AG10803 (cell line): ENCODE data around the gene TENM3.

Experiments
- DNase-seq: peaks from one replicate; pipeline ENCODE4 v3.0.0; 2010; ENCODE audit warnings: low read depth
- H3K4me3 ChIP-seq: 2 replicates; pipeline ENCODE4 v1.5.1; 2011; ENCODE audit warnings: mild to moderate bottlenecking, low read length, control low read depth
- CTCF ChIP-seq: conservative IDR thresholded peaks from 2 replicates; pipeline ENCODE4 v1.5.1; 2011; ENCODE audit warnings: mild to moderate bottlenecking, low read length, control low read depth, inconsistent platforms

Gene TENM3

GRCh38 chr4:182206916-182207315, 36.3 kb upstream of the TENM3 start:
- no peak for DNase-seq
- H3K4me3 ChIP-seq: no peak overlapping the region
- TF ChIP-seq CTCF: no peak

GRCh38 chr4:182207830-182208396, 35.3 kb upstream of the TENM3 start:
- no peak overlapping the region for H3K4me3 ChIP-seq
- no peak for TF ChIP-seq CTCF
- peak; percentile 88 for DNase-seq

GRCh38 chr4:182208526-182209050, 34.6 kb upstream of the TENM3 start:
- DNase-seq: no peak
- H3K4me3 ChIP-seq: no peak overlapping the region
- no peak for TF ChIP-seq CTCF

- DNase-seq: peak; percentile 78
- H3K4me3 ChIP-seq: peak overlapping the region; percentile 26
- TF ChIP-seq CTCF: no peak
Measured at GRCh38 chr4:182212211-182212761, 30.9 kb upstream of the TENM3 start.

GRCh38 chr4:182213004-182213403, 30.2 kb upstream of the TENM3 start:
- no peak overlapping the region for H3K4me3 ChIP-seq
- no peak for TF ChIP-seq CTCF
- DNase-seq: no peak

- no peak overlapping the region for H3K4me3 ChIP-seq
- no peak for TF ChIP-seq CTCF
- DNase-seq: no peak
Measured at GRCh38 chr4:182215148-182215547, 28.1 kb upstream of the TENM3 start.

- TF ChIP-seq CTCF: no peak
- H3K4me3 ChIP-seq: no peak overlapping the region
- no peak for DNase-seq
Measured at GRCh38 chr4:182216005-182216404, 27.2 kb upstream of the TENM3 start.
